ENCODE measurements around the gene ITGAD.

Gene ITGAD

GRCh38 chr16:31393056-31393455, at the start of gene ITGAD:
TSS of gene ITGAD (plus strand) at chr16:31393335. CDS start at chr16:31393361, 26 bp downstream.
- no peak for DNase-seq (ENCODE audit: low read depth in 2 of 2)

DNA sequence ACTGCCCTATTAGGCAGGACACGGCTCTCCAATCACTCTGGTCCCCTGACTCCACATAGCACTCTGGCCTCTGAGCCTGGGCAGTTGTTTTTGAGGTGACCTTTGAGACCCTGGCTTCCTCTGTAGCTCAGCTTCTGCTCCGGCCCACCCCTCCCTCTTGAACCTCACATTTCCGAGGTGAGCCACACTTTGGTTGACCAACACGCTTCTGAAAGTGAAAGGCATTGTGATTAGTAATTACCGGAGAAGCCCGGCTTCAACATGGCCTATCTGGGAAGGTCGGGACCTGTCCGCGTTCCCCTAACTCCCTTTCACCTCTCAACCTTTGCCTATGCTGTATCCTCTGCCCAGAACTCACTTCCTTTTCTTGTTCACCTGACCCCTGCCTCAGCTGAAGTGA, 48.4 kb upstream of the ITGAD start:
- DNase-seq (ENCODE audit: low read depth in 2 of 2) = no peak

GRCh38 chr16:31347445-31347844, 45.7 kb upstream of the ITGAD start:
- DNase-seq (ENCODE audit: low read depth in 2 of 2) = no peak

GRCh38 chr16:31348579-31348978, 44.6 kb upstream of the ITGAD start:
- DNase-seq (ENCODE audit: low read depth in 2 of 2) = no peak

DNA sequence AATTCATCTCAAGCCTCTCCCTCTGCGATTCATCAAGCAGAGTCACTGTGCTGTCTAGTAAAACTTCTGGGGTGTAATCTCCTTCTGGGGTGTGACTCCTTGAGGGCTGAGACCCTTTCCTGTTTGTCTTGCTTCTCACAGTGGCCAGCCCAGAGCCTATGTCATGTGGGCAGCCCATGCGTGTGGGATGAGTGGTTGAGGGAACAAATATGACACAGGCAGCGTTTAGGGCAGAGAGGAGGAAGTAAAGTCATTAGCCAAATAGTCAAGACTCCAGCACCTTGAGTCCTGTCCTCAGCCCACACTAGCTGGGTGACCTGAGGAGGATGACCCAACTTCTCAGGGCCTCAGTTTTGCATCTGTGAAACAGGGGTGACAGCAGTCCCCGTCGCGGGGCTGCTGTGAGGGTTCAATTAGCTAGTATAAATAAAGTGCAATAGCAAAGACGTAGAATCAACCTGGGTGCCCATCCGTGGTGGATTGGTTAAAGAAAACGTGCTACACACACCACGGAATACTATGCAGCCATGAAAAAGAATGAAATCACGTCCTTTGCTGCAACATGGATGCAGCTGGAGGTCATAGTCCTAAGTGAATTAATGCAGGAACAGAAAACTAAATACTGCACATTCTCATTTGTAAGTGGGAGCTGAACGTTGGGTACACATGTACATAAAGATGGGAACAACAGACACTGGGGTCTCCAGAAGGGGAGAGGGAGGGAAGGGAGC, 42.7 kb upstream of the ITGAD start:
- DNase-seq (ENCODE audit: low read depth in 2 of 2) = no peak

DNA sequence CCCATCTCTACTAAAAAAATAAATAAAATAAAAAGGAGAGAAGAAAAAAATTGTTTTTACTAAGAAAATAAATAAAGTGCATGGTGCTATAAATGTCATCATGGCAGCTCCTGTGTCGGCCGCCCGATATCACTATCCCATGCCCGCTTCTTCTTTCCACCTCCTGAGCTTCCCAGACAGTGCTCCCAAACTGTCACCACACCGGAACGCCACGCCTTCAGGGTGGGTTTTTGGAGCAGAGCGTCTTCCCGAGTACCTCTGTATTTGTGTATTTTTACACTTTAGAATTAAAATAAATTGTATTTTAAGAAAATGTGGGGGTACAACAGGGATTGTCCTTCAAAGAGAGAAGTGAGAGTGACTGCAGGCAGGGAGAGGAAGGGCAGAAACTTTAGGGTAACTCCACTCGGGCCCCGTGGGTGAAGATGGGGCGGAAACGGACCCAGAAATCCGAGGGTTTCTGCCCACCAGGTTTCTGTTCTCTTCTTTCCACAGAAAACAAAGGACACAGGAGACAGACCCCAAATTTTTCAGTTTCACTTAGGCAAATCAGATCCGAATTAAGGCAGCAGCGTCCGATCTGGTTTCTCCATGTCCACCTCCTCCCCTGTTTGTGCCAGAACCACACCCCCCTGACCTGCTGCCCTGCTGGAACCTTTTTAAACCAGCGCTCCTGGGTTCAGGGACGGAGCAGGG, 41.7 kb upstream of the ITGAD start:
- no peak for DNase-seq (ENCODE audit: low read depth in 2 of 2)

DNA sequence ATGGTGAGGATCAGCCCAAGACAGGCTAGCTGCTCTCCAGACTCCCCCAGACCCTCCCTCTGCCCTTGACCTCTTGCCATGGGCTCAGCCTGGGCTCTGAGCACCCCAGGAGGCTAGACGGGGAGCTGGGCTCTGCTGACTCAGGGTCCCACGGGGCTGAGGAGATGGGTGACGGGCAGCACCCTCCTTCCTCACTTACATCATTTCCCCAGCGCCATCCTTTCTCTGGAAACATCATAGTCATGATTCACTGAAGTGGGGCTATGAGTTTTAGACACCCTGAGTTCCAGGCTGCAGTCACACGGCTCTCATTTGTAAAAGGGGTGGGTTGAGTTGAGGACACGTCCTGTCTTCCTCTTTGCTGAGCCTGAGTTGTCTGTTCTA, 41.2 kb upstream of the ITGAD start:
- no peak for DNase-seq (ENCODE audit: low read depth in 2 of 2)

DNA sequence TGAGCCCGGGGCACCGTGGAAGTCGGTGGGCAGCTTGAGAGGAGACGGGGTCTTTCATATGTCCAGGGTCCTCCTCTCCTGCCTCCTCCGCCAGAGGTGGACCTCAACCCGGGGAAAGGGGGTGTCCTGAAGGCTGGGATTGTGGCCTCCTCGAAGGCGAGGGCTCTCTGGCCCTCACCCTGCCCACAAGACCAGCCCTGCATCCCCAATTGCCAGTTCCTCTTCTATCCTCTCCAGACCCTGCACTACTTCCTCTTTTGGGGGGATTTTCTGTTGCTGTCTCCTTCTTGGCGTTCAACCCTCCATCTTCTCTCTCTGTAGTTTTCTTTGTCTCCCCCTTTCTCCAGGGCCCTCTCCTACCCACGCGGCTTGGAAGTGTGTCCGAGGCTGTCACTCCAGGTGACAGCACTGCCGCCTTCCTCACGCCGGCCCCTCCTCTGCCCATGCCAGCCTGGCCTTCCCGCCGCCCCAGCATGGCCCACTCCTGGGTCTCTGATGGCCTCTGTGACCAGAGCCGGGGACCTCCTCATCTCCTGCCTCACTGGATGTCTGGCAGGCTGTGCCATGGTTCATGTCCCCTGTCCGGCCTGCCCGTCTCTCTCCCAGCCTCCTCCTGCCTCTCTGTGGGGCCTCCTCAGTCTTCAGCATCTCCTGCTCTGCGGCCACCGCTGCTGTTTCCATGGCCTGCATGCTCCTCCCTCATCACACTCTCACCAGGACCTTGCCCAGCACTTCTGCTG, 40.6 kb upstream of the ITGAD start:
- no peak for DNase-seq (ENCODE audit: low read depth in 2 of 2)

- no peak for DNase-seq (ENCODE audit: low read depth in 2 of 2)
Measured at GRCh38 chr16:31354394-31355291, 38.5 kb upstream of the ITGAD start, which contains the start of gene ITGAX. TSS of gene ITGAX (plus strand) at chr16:31355176. CDS start at chr16:31355255, 79 bp downstream.

DNA sequence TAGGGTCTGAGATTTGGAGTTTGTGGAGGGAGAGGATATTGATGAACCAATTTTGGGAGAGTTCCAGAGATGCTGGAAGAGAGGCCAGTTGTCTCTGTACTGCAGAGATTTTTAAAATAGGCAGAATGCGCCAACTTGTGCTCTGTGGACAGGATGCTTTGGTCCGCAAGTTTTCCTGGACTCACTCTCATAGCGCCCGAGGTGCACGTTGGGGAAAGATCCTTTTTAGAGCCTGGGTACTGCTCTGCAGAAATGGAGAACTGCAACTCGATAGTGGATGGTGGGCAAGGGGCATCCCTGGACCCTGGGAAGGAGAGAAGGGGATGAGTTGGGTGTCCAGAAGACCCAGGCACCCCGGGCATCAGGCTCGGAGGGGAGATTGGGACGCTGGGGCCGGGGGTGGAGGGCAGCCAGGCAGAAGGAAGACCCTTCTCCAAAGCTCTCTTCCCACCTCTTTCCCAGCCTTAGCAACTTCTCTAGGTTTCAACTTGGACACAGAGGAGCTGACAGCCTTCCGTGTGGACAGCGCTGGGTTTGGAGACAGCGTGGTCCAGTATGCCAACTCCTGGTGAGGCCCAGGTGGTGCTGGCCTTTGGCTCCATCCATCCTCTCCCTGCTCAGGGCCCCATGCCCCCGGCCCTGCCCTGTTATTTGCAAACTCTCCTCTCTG, 37.6 kb upstream of the ITGAD start:
- DNase-seq (ENCODE audit: low read depth in 2 of 2) = no peak

- DNase-seq (ENCODE audit: low read depth in 2 of 2) = no peak
Measured at GRCh38 chr16:31356566-31357323, 36.4 kb upstream of the ITGAD start.

GRCh38 chr16:31357324-31358109, 35.6 kb upstream of the ITGAD start:
- DNase-seq (ENCODE audit: low read depth in 2 of 2) = no peak

DNA sequence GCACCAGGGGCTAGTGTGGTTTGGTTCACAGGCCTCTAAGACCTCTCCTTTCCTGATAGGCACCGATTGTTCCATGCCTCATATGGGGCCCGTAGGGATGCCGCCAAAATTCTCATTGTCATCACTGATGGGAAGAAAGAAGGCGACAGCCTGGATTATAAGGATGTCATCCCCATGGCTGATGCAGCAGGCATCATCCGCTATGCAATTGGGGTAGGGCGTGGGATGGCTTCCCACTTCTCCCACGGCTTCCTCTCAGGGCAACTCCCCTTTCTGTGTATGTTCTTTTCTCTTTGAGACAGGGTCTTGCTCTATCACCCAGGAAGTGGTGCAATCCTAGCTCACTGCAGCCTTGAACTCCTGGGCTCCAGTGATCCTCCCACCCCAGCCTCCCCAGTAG, 32.9 kb upstream of the ITGAD start:
- DNase-seq (ENCODE audit: low read depth in 2 of 2) = no peak

DNA sequence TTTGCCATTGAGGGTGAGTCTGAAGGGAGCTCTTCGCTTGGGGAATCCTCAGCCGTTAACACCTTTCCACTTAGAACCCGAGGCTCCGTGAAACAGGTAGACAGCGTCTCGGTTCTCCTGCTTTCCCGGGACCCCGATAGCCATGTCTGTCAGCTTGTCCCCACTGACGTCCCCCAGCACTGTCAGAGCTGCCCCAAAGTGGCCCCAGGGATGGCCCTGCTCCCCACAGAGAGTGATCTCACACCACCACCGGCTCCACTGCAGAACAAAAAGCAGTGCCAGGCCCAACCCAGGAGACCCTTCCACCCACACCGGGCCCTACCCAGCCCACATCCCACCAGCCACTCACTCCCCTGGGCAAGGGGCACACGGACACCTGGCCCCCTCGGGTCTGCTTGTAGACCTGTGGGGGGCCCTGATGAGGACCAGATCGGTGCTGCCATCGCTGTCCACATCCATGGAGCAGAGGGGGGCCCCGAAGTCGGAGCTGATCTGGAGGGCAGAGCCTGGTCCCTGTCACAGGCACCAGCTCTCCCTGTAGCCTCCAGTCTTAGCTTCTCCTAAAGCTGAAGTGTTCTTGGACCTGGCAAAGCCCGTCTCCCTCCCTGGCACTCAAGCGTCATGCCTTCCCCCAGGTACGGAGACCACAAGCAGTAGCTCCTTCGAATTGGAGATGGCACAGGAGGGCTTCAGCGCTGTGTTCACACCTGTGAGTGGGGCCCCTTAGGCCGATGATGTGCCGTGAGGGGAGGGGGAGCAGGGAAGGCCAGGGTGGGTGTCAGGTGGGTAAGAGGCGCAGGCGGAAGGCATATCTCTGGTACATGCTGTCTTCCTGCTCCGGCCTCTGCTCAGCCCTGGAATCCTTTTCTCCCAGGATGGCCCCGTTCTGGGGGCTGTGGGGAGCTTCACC, 31.7 kb upstream of the ITGAD start:
- no peak for DNase-seq (ENCODE audit: low read depth in 2 of 2)

DNA sequence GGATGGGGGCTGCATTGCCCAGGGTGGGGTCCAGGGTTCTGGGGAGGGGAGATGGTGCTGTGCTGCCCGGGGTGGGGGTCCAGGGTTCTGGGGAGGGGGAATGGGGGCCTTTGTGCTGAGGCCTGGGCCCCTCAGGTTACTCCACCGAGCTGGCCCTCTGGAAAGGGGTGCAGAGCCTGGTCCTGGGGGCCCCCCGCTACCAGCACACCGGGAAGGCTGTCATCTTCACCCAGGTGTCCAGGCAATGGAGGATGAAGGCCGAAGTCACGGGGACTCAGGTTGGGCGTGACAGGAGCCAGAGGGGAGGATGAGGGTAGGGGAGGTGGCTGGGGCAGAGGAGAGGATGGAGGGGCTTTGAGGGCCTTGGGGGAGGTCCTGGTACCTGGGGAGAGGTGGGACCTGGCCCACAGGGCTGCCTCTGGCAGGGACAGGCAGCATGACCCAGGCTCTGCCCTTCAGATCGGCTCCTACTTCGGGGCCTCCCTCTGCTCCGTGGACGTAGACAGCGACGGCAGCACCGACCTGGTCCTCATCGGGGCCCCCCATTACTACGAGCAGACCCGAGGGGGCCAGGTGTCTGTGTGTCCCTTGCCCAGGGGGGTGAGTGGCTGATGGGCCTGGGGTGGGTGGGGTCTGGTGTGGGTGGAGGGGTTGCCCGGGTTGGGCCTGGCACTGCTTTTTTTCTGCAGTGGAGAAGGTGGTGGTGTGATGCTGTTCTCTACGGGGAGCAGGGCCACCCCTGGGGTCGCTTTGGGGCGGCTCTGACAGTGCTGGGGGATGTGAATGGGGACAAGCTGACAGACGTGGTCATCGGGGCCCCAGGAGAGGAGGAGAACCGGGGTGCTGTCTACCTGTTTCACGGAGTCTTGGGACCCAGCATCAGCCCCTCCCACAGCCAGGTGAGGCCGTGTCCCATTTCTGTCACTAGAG, 30.4 kb upstream of the ITGAD start:
- DNase-seq (ENCODE audit: low read depth in 2 of 2) = no peak

DNA sequence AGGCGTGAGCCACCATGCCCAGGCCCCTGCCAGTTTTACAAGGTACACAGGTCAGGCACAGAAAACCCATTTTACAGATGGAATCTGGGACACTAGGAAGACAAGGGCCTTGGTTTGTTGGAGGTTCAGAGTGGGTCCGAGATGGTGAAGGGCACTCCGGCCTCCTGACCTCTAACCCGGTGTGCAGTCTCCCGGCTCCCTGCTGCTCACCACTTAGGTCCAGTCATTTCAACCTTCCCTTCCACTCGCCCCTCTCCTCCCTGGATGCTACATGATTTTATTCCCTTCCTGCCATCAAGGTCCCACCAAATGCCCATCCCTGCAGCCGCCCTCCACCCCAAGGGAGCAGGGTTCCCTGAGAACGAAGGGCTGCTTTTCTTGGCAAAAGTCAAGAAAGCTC, 29.4 kb upstream of the ITGAD start:
- DNase-seq (ENCODE audit: low read depth in 2 of 2) = no peak

- DNase-seq (ENCODE audit: low read depth in 2 of 2) = no peak
Measured at GRCh38 chr16:31364421-31364820, 28.7 kb upstream of the ITGAD start.

Measured in fibroblast of skin of left quadriceps (primary cell).